Liver (tissue), 9 donors: ENCODE results near the gene BPIFB4. TPM values are rescaled to one million over a fixed set of nuclear protein-coding genes. Genes with fewer than 3 reads are reported as not detected.

Experiments used
- DNase-seq: peaks from one replicate; pipeline ENCODE4 v3.0.0-alpha.2; 2017; ENCODE audit warnings: low spot score
- H3K27ac ChIP-seq, 2 donors: one replicate each; pipeline ENCODE4 v1.7.0; 2013; ENCODE audit warnings: inconsistent platforms in 2 of 2, low read length in 2 of 2, control low read depth in 1 of 2, low read depth in 1 of 2, mild to moderate bottlenecking in 1 of 2
- H3K27me3 ChIP-seq, 4 donors: one replicate each; pipeline versions ENCODE4 v1.6.1 to v1.7.0; 2013; ENCODE audit warnings: low read length in 3 of 4, inconsistent platforms in 1 of 4, mild to moderate bottlenecking in 1 of 4, moderate library complexity in 1 of 4; ENCODE audit not compliant: control insufficient read depth in 4 of 4, insufficient read depth in 4 of 4
- H3K36me3 ChIP-seq, 4 donors: one replicate each; pipeline versions ENCODE4 v1.6.1 to v1.7.0; 2013; ENCODE audit warnings: low read length in 3 of 4, mild to moderate bottlenecking in 3 of 4, low read depth in 1 of 4, moderate library complexity in 1 of 4; ENCODE audit not compliant: control insufficient read depth in 4 of 4, insufficient read depth in 3 of 4
- H3K4me1 ChIP-seq, 4 donors: one replicate each; pipeline versions ENCODE4 v1.6.1 to v1.7.0; 2013; ENCODE audit warnings: low read length in 3 of 4, mild to moderate bottlenecking in 3 of 4, moderate library complexity in 1 of 4; ENCODE audit not compliant: control insufficient read depth in 4 of 4, insufficient read depth in 4 of 4
- H3K4me3 ChIP-seq, 3 donors: one replicate each; pipeline versions ENCODE4 v1.6.1 to v1.7.0; 2013; ENCODE audit warnings: low read length in 3 of 3, control low read depth in 1 of 3, low read depth in 1 of 3, mild to moderate bottlenecking in 1 of 3
- H3K9ac ChIP-seq, 2 donors: one replicate each; pipeline ENCODE4 v1.7.0; 2013; ENCODE audit warnings: low read length in 2 of 2, mild to moderate bottlenecking in 2 of 2, moderate library complexity in 2 of 2, control low read depth in 1 of 2, low read depth in 1 of 2
- H3K9me3 ChIP-seq, 4 donors: one replicate each; pipeline versions ENCODE4 v1.6.1 to v1.7.0; 2013; ENCODE audit warnings: low read length in 3 of 4; ENCODE audit not compliant: control insufficient read depth in 4 of 4
- ATF3 ChIP-seq: IDR thresholded peaks from 2 replicates; pipeline ENCODE4 v1.6.1; 2016; ENCODE audit warnings: antibody characterized with exemption
- CTCF ChIP-seq: fragments of 150-350 bp; IDR thresholded peaks from 2 replicates; pipeline ENCODE4 v1.5.1; 2017; ENCODE audit warnings: improper control_type of control experiment, low read depth, low read length; ENCODE audit not compliant: missing input control
- EGR1 ChIP-seq, 2 donors: IDR thresholded peaks; 2 replicates each; pipeline ENCODE4 v1.6.1; 2016 to 2018; ENCODE audit warnings: antibody characterized with exemption in 2 of 2, low read depth in 2 of 2
- FOXA1 ChIP-seq: IDR thresholded peaks from 2 replicates; pipeline ENCODE4 v1.6.1; 2016; ENCODE audit warnings: antibody characterized with exemption
- FOXA2 ChIP-seq: IDR thresholded peaks from 2 replicates; pipeline ENCODE4 v1.6.1; 2016; ENCODE audit warnings: antibody characterized with exemption
- GABPA ChIP-seq, 2 donors: IDR thresholded peaks in 1 of 2; conservative IDR thresholded peaks in 1 of 2; 2 replicates each; pipeline ENCODE4 v1.6.1; 2016; ENCODE audit warnings: antibody characterized with exemption in 2 of 2, mild to moderate bottlenecking in 1 of 2, moderate library complexity in 1 of 2
- HNF4A ChIP-seq, 2 donors: conservative IDR thresholded peaks; 2 replicates each; pipeline ENCODE4 v1.6.1; 2016; ENCODE audit warnings: antibody characterized with exemption in 2 of 2, mild to moderate bottlenecking in 2 of 2
- HNF4G ChIP-seq: IDR thresholded peaks from 2 replicates; pipeline ENCODE4 v1.6.1; 2016; ENCODE audit warnings: antibody characterized with exemption
- JUND ChIP-seq, 2 donors: IDR thresholded peaks; 2 replicates each; pipeline ENCODE4 v1.6.1; 2016; ENCODE audit warnings: antibody characterized with exemption in 2 of 2
- MAX ChIP-seq: IDR thresholded peaks from 2 replicates; pipeline ENCODE4 v1.6.1; 2016; ENCODE audit warnings: antibody characterized with exemption
- NR2F2 ChIP-seq: IDR thresholded peaks from 2 replicates; pipeline ENCODE4 v1.6.1; 2016; ENCODE audit warnings: antibody characterized with exemption
- RAD21 ChIP-seq, 2 donors: IDR thresholded peaks; 2 replicates each; pipeline ENCODE4 v1.6.1; 2016; ENCODE audit warnings: antibody characterized with exemption in 2 of 2, mild to moderate bottlenecking in 2 of 2
- REST ChIP-seq: IDR thresholded peaks from 2 replicates; pipeline ENCODE4 v1.6.1; 2016; ENCODE audit warnings: antibody characterized with exemption, mild to moderate bottlenecking
- RXRA ChIP-seq, 2 donors: IDR thresholded peaks; 2 replicates each; pipeline ENCODE4 v1.6.1; 2017 to 2018; ENCODE audit warnings: antibody characterized with exemption in 2 of 2, mild to moderate bottlenecking in 1 of 2
- SP1 ChIP-seq: IDR thresholded peaks from 2 replicates; pipeline ENCODE4 v1.6.1; 2018; ENCODE audit warnings: antibody characterized with exemption, mild to moderate bottlenecking
- TAF1 ChIP-seq: conservative IDR thresholded peaks from 2 replicates; pipeline ENCODE4 v1.6.1; 2016; ENCODE audit warnings: antibody characterized with exemption, mild to moderate bottlenecking
- YY1 ChIP-seq: IDR thresholded peaks from 2 replicates; pipeline ENCODE4 v1.6.1; 2016; ENCODE audit warnings: antibody characterized with exemption, mild to moderate bottlenecking
- ZBTB33 ChIP-seq: IDR thresholded peaks from 2 replicates; pipeline ENCODE4 v1.6.1; 2016; ENCODE audit warnings: antibody characterized with exemption
- WGBS: extraction: QIAGEN DNeasy Blood & Tissue Kit; methylation state at CpG from one replicate; pipeline ENCODE4 v1.1.7; 2013; 5-methylcytosine and 5-hydroxymethylcytosine counted together
- polyA plus RNA-seq, 2 donors: library from polyadenylated mRNA; stranded (reverse) in 1 of 2; unstranded in 1 of 2; fragments of 200-250 nt in 1 of 2; fragments of >200 nt in 1 of 2; fragmentation: Nextera tagmentation in 1 of 2; extraction: Ambion mirVana in 1 of 2; gene quantifications; one replicate each; pipeline versions ENCODE4 v1.2.1 to v1.2.3, GENCODE V29; 2013 to 2015
- total RNA-seq, 2 donors: library from RNA; depleted of rRNA; stranded (reverse); fragments of >200 nt; gene quantifications; one replicate each; pipeline ENCODE4 v1.2.3, GENCODE V29; 2014
- donor health status: healthy.
- donor health status: healthy.
- donor health status: healthy.
- donor health status: healthy.
- donor health status: healthy.

Gene BPIFB4
- total and polyA plus RNA-seq, 4 donors: 0.16 TPM; not detected in 3

GRCh38 chr20:33160681-33161080 lies 81.2 kb downstream of the BPIFB4 start:
- no peaks in the 10 kb centered on the region for H3K4me1 ChIP-seq
- DNase-seq: no peak
- WGBS: 88% methylated on average over 5 of the region's 5 CpGs

More at GRCh38 chr20:33160681-33161080, 81.2 kb downstream of the BPIFB4 start:
- Histone ChIP-seq H3K36me3 (no peaks in the 10 kb centered on the region), H3K27ac (no peak overlapping the region), H3K9ac (no peak overlapping the region), H3K4me3 (no peak overlapping the region), H3K9me3 (no peaks in the 10 kb centered on the region), H3K27me3 (peaks cover 0 to 2% (median 0%) of the 10 kb centered on the region in 4 donors)
- TF ChIP-seq EGR1 (IDR thresholded peaks at IDR 0.05; ENCODE audit: low read depth in 2 of 2): no peak
- TF ChIP-seq TAF1: no peak
- no peak for TF ChIP-seq SP1
- TF ChIP-seq FOXA2: no peak
- TF ChIP-seq ATF3: no peak
- no peak for TF ChIP-seq NR2F2
- TF ChIP-seq REST: no peak
- no peak for TF ChIP-seq JUND (IDR thresholded peaks at IDR 0.05)
- no peak for TF ChIP-seq GABPA (IDR thresholded peaks at IDR 0.05 in 1 of 2, conservative IDR thresholded peaks at IDR 0.05 in 1 of 2)
- TF ChIP-seq HNF4A (conservative IDR thresholded peaks at IDR 0.05): no peak
- TF ChIP-seq FOXA1: no peak
- no peak for TF ChIP-seq YY1
- TF ChIP-seq RXRA (IDR thresholded peaks at IDR 0.05): no peak
- no peak for TF ChIP-seq CTCF
- TF ChIP-seq ZBTB33: no peak
- no peak for TF ChIP-seq HNF4G
- TF ChIP-seq MAX: no peak
- no peak for TF ChIP-seq RAD21 (IDR thresholded peaks at IDR 0.05)

Other genes starting within 250 kb of the BPIFB4 start
- under 1 TPM in 1 of 2 donors, not detected in 1; 0.25 TPM for gene EFCAB8, start 220.7 kb upstream of the BPIFB4 start, total RNA-seq
- not detected for gene EFCAB8, start 220.7 kb upstream of the BPIFB4 start, polyA plus RNA-seq
- gene SUN5, start 75.2 kb upstream of the BPIFB4 start, total RNA-seq: not detected
- not detected for gene SUN5, start 75.2 kb upstream of the BPIFB4 start, polyA plus RNA-seq
- 1 to 10 TPM; 1.9 to 3.7 TPM for gene BPIFB2, start 71.9 kb upstream of the BPIFB4 start, total RNA-seq
- 1 to 10 TPM in 1 of 2 donors, under 1 TPM in 1; 0.33 to 1.0 TPM for gene BPIFB2, start 71.9 kb upstream of the BPIFB4 start, polyA plus RNA-seq
- not detected for gene BPIFB6, start 48.0 kb upstream of the BPIFB4 start, total RNA-seq
- gene BPIFB6, start 48.0 kb upstream of the BPIFB4 start, polyA plus RNA-seq: not detected
- gene BPIFB3, start 25.7 kb upstream of the BPIFB4 start, total RNA-seq: not detected
- not detected for gene BPIFB3, start 25.7 kb upstream of the BPIFB4 start, polyA plus RNA-seq
- not detected for gene BPIFA2, start 88.5 kb downstream of the BPIFB4 start, total RNA-seq
- gene BPIFA2, start 88.5 kb downstream of the BPIFB4 start, polyA plus RNA-seq: not detected
- not detected for gene BPIFA3, start 137.7 kb downstream of the BPIFB4 start, total RNA-seq
- gene BPIFA3, start 137.7 kb downstream of the BPIFB4 start, polyA plus RNA-seq: not detected
- gene BPIFA1, start 156.4 kb downstream of the BPIFB4 start, total RNA-seq: not detected
- not detected for gene BPIFA1, start 156.4 kb downstream of the BPIFB4 start, polyA plus RNA-seq
- gene BPIFB1, start 203.6 kb downstream of the BPIFB4 start, total RNA-seq: under 1 TPM in 1 of 2 donors, not detected in 1; 0.08 TPM
- under 1 TPM in 1 of 2 donors, not detected in 1; 0.13 TPM for gene BPIFB1, start 203.6 kb downstream of the BPIFB4 start, polyA plus RNA-seq